ENCODE measurements around the gene PFDN4. TPM values are rescaled to one million over a fixed set of nuclear protein-coding genes. Genes with fewer than 3 reads are reported as not detected.

PFDN4 gene
- total RNA-seq, 6 donors from 2014 or later = 15.5 to 78.5 (median 23.9) TPM

DNA sequence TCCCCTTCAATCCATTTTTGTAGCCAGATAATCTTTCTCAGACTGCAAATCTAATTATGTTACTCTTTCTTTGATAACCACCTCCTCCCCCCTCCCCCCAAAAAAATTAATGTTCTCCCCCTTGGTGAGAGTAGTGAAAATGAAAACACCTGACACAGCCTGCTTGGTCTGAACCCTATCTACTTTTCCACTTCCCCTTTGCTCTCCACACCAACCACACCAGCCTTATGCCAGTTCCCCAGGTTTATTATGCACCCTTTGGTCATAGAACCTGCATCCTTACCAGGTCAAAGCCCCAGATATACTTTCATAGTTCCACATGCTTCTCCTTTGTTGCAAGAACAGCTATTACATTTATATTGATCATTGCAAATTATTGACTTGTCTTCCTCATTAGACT lies 19.4 kb downstream of the PFDN4 start:
- ATAC-seq (ENCODE audit: low FRiP score in 2 of 2) = no peak
- Histone ChIP-seq H3K4me1 (no peaks in the 10 kb centered on the region), H3K36me3 (no peaks in the 10 kb centered on the region), H3K9me3 (peaks cover 0 to 4% (median 0%) of the 10 kb centered on the region in 4 donors), H3K27me3 (no peaks in the 10 kb centered on the region), H3K4me3 (no peak overlapping the region), H3K27ac (no peak overlapping the region)
- no peak for DNase-seq
- no peak for TF ChIP-seq POLR2A (IDR thresholded peaks at IDR 0.05)
- no peak for TF ChIP-seq EP300 (IDR thresholded peaks at IDR 0.05)
- TF ChIP-seq POLR2AphosphoS5 (IDR thresholded peaks at IDR 0.05) = no peak
- TF ChIP-seq, protein P1, sequence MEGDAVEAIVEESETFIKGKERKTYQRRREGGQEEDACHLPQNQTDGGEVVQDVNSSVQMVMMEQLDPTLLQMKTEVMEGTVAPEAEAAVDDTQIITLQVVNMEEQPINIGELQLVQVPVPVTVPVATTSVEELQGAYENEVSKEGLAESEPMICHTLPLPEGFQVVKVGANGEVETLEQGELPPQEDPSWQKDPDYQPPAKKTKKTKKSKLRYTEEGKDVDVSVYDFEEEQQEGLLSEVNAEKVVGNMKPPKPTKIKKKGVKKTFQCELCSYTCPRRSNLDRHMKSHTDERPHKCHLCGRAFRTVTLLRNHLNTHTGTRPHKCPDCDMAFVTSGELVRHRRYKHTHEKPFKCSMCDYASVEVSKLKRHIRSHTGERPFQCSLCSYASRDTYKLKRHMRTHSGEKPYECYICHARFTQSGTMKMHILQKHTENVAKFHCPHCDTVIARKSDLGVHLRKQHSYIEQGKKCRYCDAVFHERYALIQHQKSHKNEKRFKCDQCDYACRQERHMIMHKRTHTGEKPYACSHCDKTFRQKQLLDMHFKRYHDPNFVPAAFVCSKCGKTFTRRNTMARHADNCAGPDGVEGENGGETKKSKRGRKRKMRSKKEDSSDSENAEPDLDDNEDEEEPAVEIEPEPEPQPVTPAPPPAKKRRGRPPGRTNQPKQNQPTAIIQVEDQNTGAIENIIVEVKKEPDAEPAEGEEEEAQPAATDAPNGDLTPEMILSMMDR (IDR thresholded peaks at IDR 0.05) = no peak

DNA sequence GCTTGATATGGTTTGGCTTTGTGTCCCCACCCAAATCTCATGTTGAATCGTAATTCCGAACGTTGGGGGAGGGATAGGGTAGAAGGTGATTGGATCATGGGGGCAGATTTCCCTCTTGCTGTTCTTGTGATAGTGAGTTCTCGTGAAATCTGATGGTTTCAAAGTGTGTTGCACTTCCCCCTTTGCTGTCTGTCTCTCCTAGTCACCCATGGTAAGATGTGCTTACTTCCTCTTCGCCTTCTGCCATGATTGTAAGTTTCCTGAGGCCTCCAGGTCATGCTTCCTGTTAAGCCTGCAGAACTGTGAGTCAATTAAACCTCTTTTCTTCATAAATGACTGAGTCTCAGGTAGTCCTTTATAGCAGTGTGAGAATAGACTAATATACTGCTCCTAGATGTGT lies 19.9 kb downstream of the PFDN4 start:
- Histone ChIP-seq H3K9me3 (peaks cover 0 to 9% (median 0%) of the 10 kb centered on the region in 4 donors), H3K4me3 (no peak overlapping the region), H3K27ac (no peak overlapping the region), H3K36me3 (no peaks in the 10 kb centered on the region), H3K4me1 (no peaks in the 10 kb centered on the region), H3K27me3 (no peaks in the 10 kb centered on the region)
- TF ChIP-seq, protein P1 (IDR thresholded peaks at IDR 0.05) = no peak
- TF ChIP-seq EP300 (IDR thresholded peaks at IDR 0.05) (no peak), POLR2A (IDR thresholded peaks at IDR 0.05) (no peak), POLR2AphosphoS5 (IDR thresholded peaks at IDR 0.05) (no peak)
- ATAC-seq (ENCODE audit: low FRiP score in 2 of 2) = no peak
- no peak for DNase-seq
- 85 to 91% methylated on average over 5 of the region's 5 CpGs for WGBS, 2 donors

DNA sequence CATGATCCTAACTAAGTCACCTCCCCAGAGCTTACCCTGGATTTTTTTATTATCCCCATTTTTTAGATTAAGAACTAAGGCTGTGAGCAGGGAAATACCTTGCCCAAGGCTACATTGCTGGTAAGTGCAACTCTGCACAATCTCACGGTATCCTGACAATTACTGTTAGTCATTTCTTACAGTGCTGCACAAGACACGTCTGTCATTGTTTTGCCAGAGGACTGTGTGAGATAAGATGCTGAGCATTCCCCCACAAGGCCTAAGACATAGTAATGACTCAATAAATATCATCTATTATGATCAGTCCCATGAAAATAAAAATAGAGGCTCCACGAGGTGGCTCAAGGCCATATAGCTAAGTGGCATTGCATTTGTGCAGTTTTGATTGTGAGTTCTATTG lies 21.0 kb downstream of the PFDN4 start:
- H3K27ac ChIP-seq = no peak overlapping the region
- DNase-seq (no peak), ATAC-seq (ENCODE audit: low FRiP score in 2 of 2) (no peak)
- H3K36me3 ChIP-seq = no peaks in the 10 kb centered on the region
- no peaks in the 10 kb centered on the region for H3K27me3 ChIP-seq
- H3K4me3 ChIP-seq = no peak overlapping the region
- H3K4me1 ChIP-seq = no peaks in the 10 kb centered on the region
- H3K9me3 ChIP-seq = peaks cover 0 to 10% (median 0%) of the 10 kb centered on the region in 4 donors
- WGBS, 2 donors = 82 to 83% methylated on average over 3 of the region's 3 CpGs
- TF ChIP-seq EP300 (IDR thresholded peaks at IDR 0.05) = no peak
- no peak for TF ChIP-seq POLR2A (IDR thresholded peaks at IDR 0.05)
- TF ChIP-seq, protein P1 (IDR thresholded peaks at IDR 0.05) = no peak
- no peak for TF ChIP-seq POLR2AphosphoS5 (IDR thresholded peaks at IDR 0.05)

DNA sequence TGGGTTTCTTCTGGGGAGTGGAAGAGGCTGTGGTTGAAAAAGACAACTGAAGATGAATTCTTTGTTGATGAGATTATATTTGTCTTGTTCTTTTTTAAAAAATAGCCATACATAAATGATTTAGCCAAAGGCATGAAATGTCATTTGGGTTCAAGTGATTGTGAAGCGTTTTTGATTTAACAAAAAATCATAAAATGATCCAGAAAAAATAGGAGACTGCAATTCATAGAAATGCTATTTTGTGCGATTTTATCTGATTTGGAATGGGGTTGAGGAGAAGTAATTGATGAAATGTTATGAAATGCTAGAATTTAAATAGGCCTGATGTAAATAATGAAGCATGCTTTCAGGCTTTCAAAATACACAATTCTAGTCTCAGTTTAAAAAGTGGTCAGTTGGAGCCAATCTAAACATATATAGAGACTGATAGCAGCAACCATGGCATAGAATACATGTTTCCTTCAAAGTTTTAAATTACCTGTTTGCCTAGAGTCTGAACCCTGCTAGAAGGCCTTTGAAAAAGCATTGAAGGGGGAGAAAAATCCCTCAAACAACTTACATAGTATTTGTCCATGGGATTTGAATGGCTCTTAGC lies 21.8 kb downstream of the PFDN4 start:
- no peak overlapping the region for H3K27ac ChIP-seq
- no peaks in the 10 kb centered on the region for H3K27me3 ChIP-seq
- DNase-seq (no peak), ATAC-seq (ENCODE audit: low FRiP score in 2 of 2) (no peak)
- H3K4me3 ChIP-seq = no peak overlapping the region
- no peaks in the 10 kb centered on the region for H3K36me3 ChIP-seq
- H3K9me3 ChIP-seq = peaks cover 0 to 10% (median 0%) of the 10 kb centered on the region in 4 donors
- 75 to 82% methylated on average over 2 of the region's 2 CpGs for WGBS, 2 donors
- no peak for TF ChIP-seq POLR2A (IDR thresholded peaks at IDR 0.05)
- no peak for TF ChIP-seq EP300 (IDR thresholded peaks at IDR 0.05)
- TF ChIP-seq, protein P1 (IDR thresholded peaks at IDR 0.05) = no peak
- TF ChIP-seq POLR2AphosphoS5 (IDR thresholded peaks at IDR 0.05) = no peak
- no peaks in the 10 kb centered on the region for H3K4me1 ChIP-seq

DNA sequence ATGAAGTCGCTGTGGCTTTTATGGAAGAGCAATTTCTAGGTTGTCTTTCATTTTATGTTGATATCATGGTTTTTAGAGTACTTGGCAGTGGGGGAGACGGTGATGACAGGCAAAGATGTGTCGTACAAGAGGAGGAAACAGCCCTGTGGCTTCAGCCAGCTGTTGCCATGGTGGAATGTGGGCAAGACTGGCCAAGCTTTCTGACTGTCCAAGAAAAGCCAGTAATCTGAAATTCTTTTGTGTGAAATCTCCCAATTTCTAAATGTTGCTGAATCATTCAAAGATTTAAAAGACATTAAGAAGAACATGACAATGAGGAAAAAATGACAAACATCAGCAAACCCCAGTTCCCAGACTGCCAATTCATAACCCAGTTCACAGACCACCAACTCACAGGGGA lies 23.1 kb downstream of the PFDN4 start:
- no peak overlapping the region for H3K27ac ChIP-seq
- ATAC-seq (ENCODE audit: low FRiP score in 2 of 2) (no peak), DNase-seq (no peak)
- no peak for TF ChIP-seq EP300 (IDR thresholded peaks at IDR 0.05)
- no peak for TF ChIP-seq POLR2A (IDR thresholded peaks at IDR 0.05)
- TF ChIP-seq, protein P1 (IDR thresholded peaks at IDR 0.05) = no peak
- TF ChIP-seq POLR2AphosphoS5 (IDR thresholded peaks at IDR 0.05) = no peak
- no peaks in the 10 kb centered on the region for H3K4me1 ChIP-seq
- WGBS, 2 donors = 61 to 73% methylated on average over 3 of the region's 3 CpGs
- no peak overlapping the region for H3K4me3 ChIP-seq
- peaks cover 0 to 10% (median 0%) of the 10 kb centered on the region in 4 donors for H3K9me3 ChIP-seq
- no peaks in the 10 kb centered on the region for H3K27me3 ChIP-seq
- no peaks in the 10 kb centered on the region for H3K36me3 ChIP-seq

Data from upper lobe of left lung (tissue), 6 donors.